GM12874 (cell line): ENCODE data around the gene ARHGEF25.

ENCODE experiments used
- TF ChIP-seq, protein P1 (sequence below): IDR thresholded peaks from 2 replicates; pipeline ENCODE4 v1.5.1; 2011; ENCODE audit warnings: low read depth, mild to moderate bottlenecking, control low read depth, low read length, moderate library complexity; ENCODE audit not compliant: insufficient read depth

The ARHGEF25 gene

DNA sequence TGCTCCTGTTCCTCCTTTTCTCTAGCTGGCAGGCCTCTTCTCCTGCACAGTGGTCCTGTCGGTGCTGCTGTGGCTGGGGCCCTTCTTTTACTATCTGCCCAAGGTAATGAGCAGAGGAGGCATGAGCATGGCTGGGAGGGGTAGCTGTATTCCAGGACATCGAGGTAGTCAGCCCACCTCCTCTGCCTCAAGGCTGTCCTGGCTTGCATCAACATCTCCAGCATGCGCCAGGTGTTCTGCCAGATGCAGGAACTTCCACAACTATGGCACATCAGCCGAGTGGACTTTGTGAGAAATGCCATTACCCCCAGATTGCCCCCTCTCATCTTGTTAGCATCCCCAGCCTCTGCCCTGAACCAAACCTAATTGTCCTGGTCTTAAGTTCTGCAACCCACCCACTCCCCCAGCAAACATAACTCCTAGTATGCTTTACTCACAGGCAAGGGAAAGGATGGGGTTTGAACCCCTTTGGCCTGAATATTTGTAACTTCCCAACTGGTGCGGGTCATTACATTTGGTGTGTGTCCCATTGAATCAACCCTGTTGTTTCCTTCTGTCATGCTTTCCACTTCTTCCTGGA lies 12.7 kb downstream of the ARHGEF25 start:
- TF ChIP-seq, protein P1, sequence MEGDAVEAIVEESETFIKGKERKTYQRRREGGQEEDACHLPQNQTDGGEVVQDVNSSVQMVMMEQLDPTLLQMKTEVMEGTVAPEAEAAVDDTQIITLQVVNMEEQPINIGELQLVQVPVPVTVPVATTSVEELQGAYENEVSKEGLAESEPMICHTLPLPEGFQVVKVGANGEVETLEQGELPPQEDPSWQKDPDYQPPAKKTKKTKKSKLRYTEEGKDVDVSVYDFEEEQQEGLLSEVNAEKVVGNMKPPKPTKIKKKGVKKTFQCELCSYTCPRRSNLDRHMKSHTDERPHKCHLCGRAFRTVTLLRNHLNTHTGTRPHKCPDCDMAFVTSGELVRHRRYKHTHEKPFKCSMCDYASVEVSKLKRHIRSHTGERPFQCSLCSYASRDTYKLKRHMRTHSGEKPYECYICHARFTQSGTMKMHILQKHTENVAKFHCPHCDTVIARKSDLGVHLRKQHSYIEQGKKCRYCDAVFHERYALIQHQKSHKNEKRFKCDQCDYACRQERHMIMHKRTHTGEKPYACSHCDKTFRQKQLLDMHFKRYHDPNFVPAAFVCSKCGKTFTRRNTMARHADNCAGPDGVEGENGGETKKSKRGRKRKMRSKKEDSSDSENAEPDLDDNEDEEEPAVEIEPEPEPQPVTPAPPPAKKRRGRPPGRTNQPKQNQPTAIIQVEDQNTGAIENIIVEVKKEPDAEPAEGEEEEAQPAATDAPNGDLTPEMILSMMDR: no peak

DNA sequence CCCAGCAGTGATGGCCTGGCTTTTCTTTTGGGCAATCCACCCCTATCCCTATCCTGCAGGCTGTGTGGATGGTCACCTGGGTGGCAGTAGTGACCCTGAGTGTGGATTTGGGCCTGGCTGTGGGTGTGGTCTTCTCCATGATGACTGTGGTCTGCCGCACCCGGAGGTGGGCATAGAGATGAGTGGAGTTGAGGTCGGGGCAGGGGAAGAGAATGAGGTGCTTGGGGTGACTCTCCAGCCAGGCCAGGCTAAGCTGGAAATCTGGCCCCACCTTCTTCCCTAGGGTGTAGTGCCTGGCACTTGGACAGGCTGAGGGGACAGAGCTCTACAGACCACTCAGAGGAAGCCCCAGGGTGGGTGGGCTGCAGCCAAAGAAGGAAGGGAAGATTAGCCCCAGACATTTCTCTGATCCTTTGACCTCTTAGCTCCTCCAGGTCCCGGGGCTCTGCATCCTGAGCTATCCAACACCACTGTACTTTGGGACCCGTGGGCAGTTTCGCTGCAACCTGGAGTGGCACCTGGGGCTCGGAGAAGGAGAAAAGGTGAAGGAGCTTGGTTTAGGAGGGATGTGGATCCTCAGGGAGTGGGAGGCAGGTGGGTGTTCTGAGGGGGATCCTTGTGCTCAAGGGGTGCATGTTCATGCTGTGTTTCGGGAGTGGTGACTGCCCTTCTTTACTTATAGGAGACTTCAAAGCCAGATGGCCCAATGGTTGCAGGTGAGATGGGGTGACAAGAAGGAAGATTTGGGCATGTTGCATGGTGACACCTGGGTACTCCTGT lies 13.4 kb downstream of the ARHGEF25 start:
- TF ChIP-seq, protein P1: no peak

DNA sequence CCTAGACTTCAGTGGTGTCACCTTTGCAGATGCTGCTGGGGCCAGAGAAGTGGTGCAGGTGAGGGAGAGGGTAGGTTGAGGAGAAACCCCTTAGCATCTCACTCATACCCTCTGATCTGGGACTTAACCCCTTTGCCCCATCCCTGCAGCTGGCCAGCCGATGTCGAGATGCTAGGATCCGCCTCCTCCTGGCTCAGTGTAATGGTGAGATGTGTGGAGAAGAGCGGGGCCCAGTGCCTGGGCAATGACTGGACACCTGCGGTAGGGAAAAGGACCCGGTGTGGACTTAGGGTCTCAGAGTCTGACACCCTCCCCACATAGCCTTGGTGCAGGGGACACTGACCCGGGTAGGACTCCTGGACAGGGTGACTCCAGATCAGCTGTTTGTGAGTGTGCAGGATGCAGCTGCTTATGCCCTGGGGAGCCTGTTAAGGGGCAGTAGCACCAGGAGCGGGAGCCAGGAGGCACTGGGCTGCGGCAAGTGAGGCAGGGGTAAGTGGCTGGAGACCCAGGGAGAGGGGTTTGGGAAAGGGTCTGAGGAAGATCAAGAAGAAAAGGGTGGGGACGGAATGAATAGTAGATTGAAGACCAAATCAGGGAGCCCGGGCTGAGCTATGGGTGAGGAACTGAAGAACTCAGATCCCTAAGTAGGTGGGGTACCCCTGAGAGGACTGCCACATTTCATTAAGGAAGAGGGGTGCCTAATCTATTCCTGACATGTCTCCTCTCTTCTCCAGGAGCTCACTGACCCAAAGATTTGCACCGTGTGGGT lies 14.2 kb downstream of the ARHGEF25 start:
- TF ChIP-seq, protein P1: no peak

DNA sequence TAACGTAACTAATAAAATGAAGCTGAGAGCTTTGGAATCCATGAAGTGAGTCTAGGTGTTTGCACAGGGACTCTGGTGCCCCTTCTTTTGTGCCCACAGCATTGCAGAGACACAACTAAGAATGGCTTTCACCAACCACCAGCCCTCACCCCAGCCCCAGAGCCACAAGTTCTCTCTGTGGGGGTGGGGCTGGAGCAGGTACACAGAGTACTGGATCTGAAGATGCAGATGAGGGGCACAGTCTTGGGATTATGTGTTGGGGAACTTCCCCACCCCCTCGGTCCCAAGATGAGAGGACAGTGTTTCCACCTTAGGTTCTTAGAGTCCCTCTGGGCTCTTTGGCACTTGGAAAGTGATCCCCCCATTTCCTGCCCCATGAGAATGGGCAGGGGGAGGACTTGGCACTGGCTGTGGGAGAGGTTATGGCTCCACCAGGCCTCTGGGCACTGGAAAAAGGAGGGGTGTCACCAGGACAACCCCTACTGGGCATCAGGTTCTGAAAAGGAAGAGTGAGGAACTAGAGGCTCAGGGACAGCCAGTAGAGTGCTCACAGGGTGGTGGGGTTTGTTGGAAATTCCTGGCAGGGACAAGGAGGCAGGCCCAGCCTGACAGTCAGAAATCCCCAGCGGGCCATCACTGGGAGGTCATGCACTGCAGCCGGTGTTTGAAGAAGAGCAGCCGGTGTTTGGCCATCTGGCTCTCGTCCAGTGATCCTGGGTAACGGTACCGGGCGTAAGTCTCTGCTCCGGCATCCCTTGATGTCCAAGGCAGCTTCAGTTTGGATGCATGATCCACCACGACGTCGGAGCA lies 15.1 kb downstream of the ARHGEF25 start:
- TF ChIP-seq, protein P1: no peak

DNA sequence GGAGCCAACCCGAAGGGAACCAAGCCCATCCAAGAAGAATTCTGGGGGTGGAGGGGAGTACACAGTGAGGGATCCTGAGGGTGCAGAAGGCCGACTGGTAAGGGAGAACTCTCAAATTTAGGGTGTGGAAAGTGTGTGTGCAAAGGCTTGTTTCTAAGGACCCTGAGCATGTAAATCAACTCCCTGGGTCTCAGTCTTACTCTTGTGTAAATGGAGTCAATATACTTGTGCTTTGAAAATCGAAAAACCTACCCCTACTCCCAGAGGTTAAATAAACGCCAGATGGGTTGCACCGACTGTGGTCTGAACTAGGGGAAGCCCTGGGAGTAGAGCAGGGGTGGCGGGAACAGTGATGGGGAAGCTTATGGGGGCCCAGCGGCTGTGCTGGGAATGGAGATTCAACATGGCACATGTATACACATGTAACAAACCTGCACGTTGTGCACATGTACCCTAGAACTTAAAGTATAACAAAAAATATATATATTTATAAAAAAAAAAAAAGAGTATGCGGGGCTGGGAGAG lies 15.7 kb downstream of the ARHGEF25 start:
- TF ChIP-seq, protein P1: no peak

DNA sequence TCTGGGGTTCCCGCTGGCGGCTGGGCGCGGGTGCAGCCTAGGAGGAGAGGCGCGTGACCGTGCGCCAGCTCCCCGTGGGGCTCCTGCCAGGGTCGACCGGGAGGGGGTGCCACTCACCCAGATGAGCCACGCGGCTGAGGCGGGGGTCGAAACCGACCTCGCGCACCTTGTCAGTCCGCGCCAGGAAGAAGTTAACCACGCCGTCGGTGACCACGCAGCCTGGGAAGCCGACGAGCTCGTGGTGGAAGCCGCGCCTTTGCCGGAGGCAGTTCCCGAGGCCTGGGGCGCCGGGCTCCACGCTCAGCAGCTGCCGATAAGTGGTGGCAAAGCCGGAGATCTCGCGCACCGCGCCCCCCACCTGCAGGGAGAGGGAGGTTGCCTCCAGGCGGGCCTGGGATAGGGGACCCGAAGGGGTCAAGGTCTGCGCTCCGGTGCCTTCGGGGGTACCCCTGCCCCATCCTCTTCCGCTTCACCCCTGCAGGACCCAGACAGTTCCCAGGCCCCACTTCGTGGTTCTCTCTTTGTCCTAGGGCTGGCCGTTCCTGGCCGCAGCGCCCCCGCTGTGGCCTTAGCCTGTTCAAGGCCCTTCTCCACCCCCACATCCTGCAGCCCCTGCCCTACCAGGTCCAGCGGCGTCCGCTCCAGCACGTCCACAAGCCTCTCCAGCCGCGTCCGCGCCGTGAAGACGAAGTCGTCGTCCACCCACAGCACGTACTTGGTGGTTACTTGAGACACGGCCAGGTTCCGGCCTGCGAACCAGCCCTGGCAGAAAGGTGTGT lies 16.5 kb downstream of the ARHGEF25 start:
- TF ChIP-seq, protein P1: peak; percentile 29; the same call in 1 of the 2 replicates
